HEK293 (cell line): Measurements from ENCODE around the gene CYP27A1.

Experiments used
- CTCF ChIA-PET: fragments of 350-600 bp; formaldehyde crosslinking; extraction: SDS; loops from one replicate; lab custom pipeline; 2021; ENCODE audit warnings: antibody characterized with exemption; lab: Yijun Ruan, JAX
- POLR2A ChIA-PET: fragments of 300-600 bp; formaldehyde crosslinking; extraction: SDS; loops from one replicate; lab custom pipeline; 2020; ENCODE audit warnings: antibody characterized with exemption, inconsistent platforms; lab: Yijun Ruan, JAX
- H3K27ac ChIP-seq: fragments of 200-500 bp; sonication (Bioruptor generic); 2 replicates; pipeline ENCODE4 v1.5.1; 2014; ENCODE audit warnings: low read depth, low read length, control low read depth, inconsistent platforms; ENCODE audit errors: extremely low read depth
- H3K36me3 ChIP-seq, 2 experiments: fragments of 200-500 bp in 1 of 2; sonication (Bioruptor generic) in 1 of 2; 1 replicate in 1 of 2; 2 replicates in 1 of 2; pipeline ENCODE4 v1.5.1; 2014 to 2017; ENCODE audit warnings: inconsistent platforms in 2 of 2, low read length in 2 of 2; ENCODE audit not compliant: control insufficient read depth in 2 of 2, insufficient read depth in 1 of 2
- H3K4me1 ChIP-seq: fragments of 200-500 bp; sonication (Bioruptor generic); 2 replicates; pipeline ENCODE4 v1.5.1; 2014; ENCODE audit warnings: mild to moderate bottlenecking, low read length, inconsistent platforms; ENCODE audit not compliant: control insufficient read depth, insufficient read depth
- H3K4me3 ChIP-seq: 2 replicates; pipeline ENCODE4 v1.5.1; 2011; ENCODE audit warnings: low read depth, mild to moderate bottlenecking, control low read depth, low read length, moderate library complexity
- H3K9me3 ChIP-seq: fragments of 200-500 bp; sonication (Bioruptor generic); 2 replicates; pipeline ENCODE4 v1.5.1; 2014; ENCODE audit warnings: low read depth, low read length, inconsistent platforms; ENCODE audit not compliant: control insufficient read depth, insufficient read depth
- HOXA7 ChIP-seq: sonication (generic); formaldehyde crosslinking; IDR thresholded peaks from 2 replicates; pipeline ENCODE4 v1.8.1; 2022; ENCODE audit warnings: missing genetic modification reagents, borderline replicate concordance
- MYNN ChIP-seq: fragments of 450-650 bp; formaldehyde crosslinking; IDR thresholded peaks from 2 replicates; pipeline ENCODE4 v1.5.1; 2016; ENCODE audit warnings: missing biosample characterization, missing genetic modification characterization, borderline replicate concordance
- MZF1 ChIP-seq: fragments of 450-650 bp; formaldehyde crosslinking; IDR thresholded peaks from 2 replicates; pipeline ENCODE4 v1.5.1; 2017; ENCODE audit warnings: missing biosample characterization, missing genetic modification characterization, borderline replicate concordance
- WT1 ChIP-seq: fragments of 450-650 bp; formaldehyde crosslinking; IDR thresholded peaks from 2 replicates; pipeline ENCODE4 v1.5.1; 2016; ENCODE audit warnings: missing biosample characterization, missing genetic modification characterization
- ZBTB21 ChIP-seq: fragments of 450-650 bp; formaldehyde crosslinking; IDR thresholded peaks from 2 replicates; pipeline ENCODE4 v1.5.1; 2017; ENCODE audit warnings: missing biosample characterization, missing genetic modification characterization
- ZFP3 ChIP-seq: fragments of 450-650 bp; formaldehyde crosslinking; IDR thresholded peaks from 2 replicates; pipeline ENCODE4 v1.5.1; 2016; ENCODE audit warnings: low read depth, missing biosample characterization, missing genetic modification characterization
- ZNF26 ChIP-seq: fragments of 450-650 bp; formaldehyde crosslinking; IDR thresholded peaks from 2 replicates; pipeline ENCODE4 v1.5.1; 2016; ENCODE audit warnings: missing biosample characterization, missing genetic modification characterization
- ZNF292 ChIP-seq: fragments of 450-650 bp; formaldehyde crosslinking; IDR thresholded peaks from 2 replicates; pipeline ENCODE4 v1.5.1; 2016; ENCODE audit warnings: low read depth, missing biosample characterization, missing genetic modification characterization, borderline replicate concordance
- ZNF324 ChIP-seq: fragments of 450-650 bp; formaldehyde crosslinking; IDR thresholded peaks from 2 replicates; pipeline ENCODE4 v1.5.1; 2016; ENCODE audit warnings: missing biosample characterization, missing genetic modification characterization
- ZNF404 ChIP-seq: fragments of 450-650 bp; formaldehyde crosslinking; IDR thresholded peaks from 2 replicates; pipeline ENCODE4 v1.5.1; 2017; ENCODE audit warnings: missing biosample characterization, missing genetic modification characterization
- ZNF501 ChIP-seq: fragments of 450-650 bp; formaldehyde crosslinking; IDR thresholded peaks from 2 replicates; pipeline ENCODE4 v1.5.1; 2016; ENCODE audit warnings: missing biosample characterization, missing genetic modification characterization
- ZNF510 ChIP-seq: fragments of 450-650 bp; formaldehyde crosslinking; IDR thresholded peaks from 2 replicates; pipeline ENCODE4 v1.5.1; 2018; ENCODE audit warnings: mild to moderate bottlenecking, missing genetic modification characterization, missing biosample characterization; ENCODE audit not compliant: insufficient replicate concordance
- ZNF548 ChIP-seq: fragments of 450-650 bp; formaldehyde crosslinking; IDR thresholded peaks from 2 replicates; pipeline ENCODE4 v1.5.1; 2016; ENCODE audit warnings: missing biosample characterization, missing genetic modification characterization
- ZNF561 ChIP-seq: fragments of 450-650 bp; IDR thresholded peaks from 2 replicates; pipeline ENCODE4 v1.5.1; 2018; ENCODE audit warnings: missing biosample characterization, missing genetic modification characterization, borderline replicate concordance
- ZNF610 ChIP-seq: fragments of 450-650 bp; formaldehyde crosslinking; IDR thresholded peaks from 2 replicates; pipeline ENCODE4 v1.5.1; 2016; ENCODE audit warnings: missing biosample characterization, missing genetic modification characterization, borderline replicate concordance
- ZNF624 ChIP-seq: fragments of 450-650 bp; formaldehyde crosslinking; IDR thresholded peaks from 2 replicates; pipeline ENCODE4 v1.5.1; 2017; ENCODE audit warnings: missing biosample characterization, missing genetic modification characterization
- ZNF776 ChIP-seq: fragments of 450-650 bp; formaldehyde crosslinking; IDR thresholded peaks from 2 replicates; pipeline ENCODE4 v1.5.0; 2017; ENCODE audit warnings: missing biosample characterization, missing genetic modification characterization, borderline replicate concordance
- ZSCAN23 ChIP-seq: fragments of 450-650 bp; formaldehyde crosslinking; IDR thresholded peaks from 2 replicates; pipeline ENCODE4 v1.5.1; 2016; ENCODE audit warnings: missing biosample characterization, missing genetic modification characterization
- TF ChIP-seq, protein P1 (sequence below): fragments of 450-650 bp; IDR thresholded peaks from 2 replicates; pipeline ENCODE4 v1.5.1; 2018; ENCODE audit warnings: missing biosample characterization, missing genetic modification characterization
- TF ChIP-seq, protein P2 (sequence below): fragments of 450-650 bp; formaldehyde crosslinking; IDR thresholded peaks from 2 replicates; pipeline ENCODE4 v1.5.1; 2016; ENCODE audit warnings: missing biosample characterization, missing genetic modification characterization, low read depth
- TF ChIP-seq, protein P3 (sequence below): fragments of 450-650 bp; formaldehyde crosslinking; IDR thresholded peaks from 2 replicates; pipeline ENCODE4; 2016; ENCODE audit warnings: missing biosample characterization, missing genetic modification characterization
- TF ChIP-seq, protein P4 (sequence below): fragments of 450-650 bp; formaldehyde crosslinking; IDR thresholded peaks from 2 replicates; pipeline ENCODE4 v1.5.1; 2016; ENCODE audit warnings: missing biosample characterization, missing genetic modification characterization

The CYP27A1 gene

GRCh38 chr2:218732761-218733158 lies 49.2 kb upstream of the CYP27A1 start:
- TF ChIP-seq, protein P1, sequence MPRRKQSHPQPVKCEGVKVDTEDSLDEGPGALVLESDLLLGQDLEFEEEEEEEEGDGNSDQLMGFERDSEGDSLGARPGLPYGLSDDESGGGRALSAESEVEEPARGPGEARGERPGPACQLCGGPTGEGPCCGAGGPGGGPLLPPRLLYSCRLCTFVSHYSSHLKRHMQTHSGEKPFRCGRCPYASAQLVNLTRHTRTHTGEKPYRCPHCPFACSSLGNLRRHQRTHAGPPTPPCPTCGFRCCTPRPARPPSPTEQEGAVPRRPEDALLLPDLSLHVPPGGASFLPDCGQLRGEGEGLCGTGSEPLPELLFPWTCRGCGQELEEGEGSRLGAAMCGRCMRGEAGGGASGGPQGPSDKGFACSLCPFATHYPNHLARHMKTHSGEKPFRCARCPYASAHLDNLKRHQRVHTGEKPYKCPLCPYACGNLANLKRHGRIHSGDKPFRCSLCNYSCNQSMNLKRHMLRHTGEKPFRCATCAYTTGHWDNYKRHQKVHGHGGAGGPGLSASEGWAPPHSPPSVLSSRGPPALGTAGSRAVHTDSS (tag by site-specific recombination) = no peak
- TF ChIP-seq ZNF610 (no peak), ZNF776 (tag by site-specific recombination) (no peak), ZBTB21 (tag by site-specific recombination) (no peak), MYNN (tag by site-specific recombination) (no peak), ZNF404 (no peak), ZSCAN23 (tag by site-specific recombination) (no peak), ZNF324 (tag by site-specific recombination) (no peak), ZNF624 (tag by site-specific recombination) (no peak), ZNF501 (tag by site-specific recombination) (no peak), ZNF561 (tag by site-specific recombination) (no peak)
- TF ChIP-seq, protein P2, sequence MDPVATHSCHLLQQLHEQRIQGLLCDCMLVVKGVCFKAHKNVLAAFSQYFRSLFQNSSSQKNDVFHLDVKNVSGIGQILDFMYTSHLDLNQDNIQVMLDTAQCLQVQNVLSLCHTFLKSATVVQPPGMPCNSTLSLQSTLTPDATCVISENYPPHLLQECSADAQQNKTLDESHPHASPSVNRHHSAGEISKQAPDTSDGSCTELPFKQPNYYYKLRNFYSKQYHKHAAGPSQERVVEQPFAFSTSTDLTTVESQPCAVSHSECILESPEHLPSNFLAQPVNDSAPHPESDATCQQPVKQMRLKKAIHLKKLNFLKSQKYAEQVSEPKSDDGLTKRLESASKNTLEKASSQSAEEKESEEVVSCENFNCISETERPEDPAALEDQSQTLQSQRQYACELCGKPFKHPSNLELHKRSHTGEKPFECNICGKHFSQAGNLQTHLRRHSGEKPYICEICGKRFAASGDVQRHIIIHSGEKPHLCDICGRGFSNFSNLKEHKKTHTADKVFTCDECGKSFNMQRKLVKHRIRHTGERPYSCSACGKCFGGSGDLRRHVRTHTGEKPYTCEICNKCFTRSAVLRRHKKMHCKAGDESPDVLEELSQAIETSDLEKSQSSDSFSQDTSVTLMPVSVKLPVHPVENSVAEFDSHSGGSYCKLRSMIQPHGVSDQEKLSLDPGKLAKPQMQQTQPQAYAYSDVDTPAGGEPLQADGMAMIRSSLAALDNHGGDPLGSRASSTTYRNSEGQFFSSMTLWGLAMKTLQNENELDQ (tag by site-specific recombination) = no peak
- no peaks in the 10 kb centered on the region for H3K9me3 ChIP-seq
- no peak overlapping the region for H3K4me3 ChIP-seq
- peaks cover 12 to 57% of the 10 kb centered on the region in 2 experiments for H3K36me3 ChIP-seq
- ChIA-PET POLR2A (no interaction called here), CTCF (interaction anchor here (2.3 to 3.2 kb wide), 2 partner anchors 19 to 115 kb away, joined by 10 to 24 read pairs; no protein-coding TSS in a partner anchor)
- no peak overlapping the region for H3K27ac ChIP-seq
- H3K4me1 ChIP-seq = peaks cover 6% of the 10 kb centered on the region

GRCh38 chr2:218733171-218734021 lies 48.6 kb upstream of the CYP27A1 start:
- H3K9me3 ChIP-seq = no peaks in the 10 kb centered on the region
- TF ChIP-seq, protein P2 (tag by site-specific recombination) = no peak
- TF ChIP-seq, protein P3, sequence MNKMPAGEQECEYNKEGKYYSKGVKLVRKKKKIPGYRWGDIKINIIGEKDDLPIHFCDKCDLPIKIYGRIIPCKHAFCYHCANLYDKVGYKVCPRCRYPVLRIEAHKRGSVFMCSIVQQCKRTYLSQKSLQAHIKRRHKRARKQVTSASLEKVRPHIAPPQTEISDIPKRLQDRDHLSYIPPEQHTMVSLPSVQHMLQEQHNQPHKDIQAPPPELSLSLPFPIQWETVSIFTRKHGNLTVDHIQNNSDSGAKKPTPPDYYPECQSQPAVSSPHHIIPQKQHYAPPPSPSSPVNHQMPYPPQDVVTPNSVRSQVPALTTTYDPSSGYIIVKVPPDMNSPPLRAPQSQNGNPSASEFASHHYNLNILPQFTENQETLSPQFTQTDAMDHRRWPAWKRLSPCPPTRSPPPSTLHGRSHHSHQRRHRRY (tag by site-specific recombination) = no peak
- no peak for TF ChIP-seq ZNF510
- TF ChIP-seq WT1 (tag by site-specific recombination) = no peak
- TF ChIP-seq ZNF548 (tag by site-specific recombination) = no peak
- TF ChIP-seq, protein P4, sequence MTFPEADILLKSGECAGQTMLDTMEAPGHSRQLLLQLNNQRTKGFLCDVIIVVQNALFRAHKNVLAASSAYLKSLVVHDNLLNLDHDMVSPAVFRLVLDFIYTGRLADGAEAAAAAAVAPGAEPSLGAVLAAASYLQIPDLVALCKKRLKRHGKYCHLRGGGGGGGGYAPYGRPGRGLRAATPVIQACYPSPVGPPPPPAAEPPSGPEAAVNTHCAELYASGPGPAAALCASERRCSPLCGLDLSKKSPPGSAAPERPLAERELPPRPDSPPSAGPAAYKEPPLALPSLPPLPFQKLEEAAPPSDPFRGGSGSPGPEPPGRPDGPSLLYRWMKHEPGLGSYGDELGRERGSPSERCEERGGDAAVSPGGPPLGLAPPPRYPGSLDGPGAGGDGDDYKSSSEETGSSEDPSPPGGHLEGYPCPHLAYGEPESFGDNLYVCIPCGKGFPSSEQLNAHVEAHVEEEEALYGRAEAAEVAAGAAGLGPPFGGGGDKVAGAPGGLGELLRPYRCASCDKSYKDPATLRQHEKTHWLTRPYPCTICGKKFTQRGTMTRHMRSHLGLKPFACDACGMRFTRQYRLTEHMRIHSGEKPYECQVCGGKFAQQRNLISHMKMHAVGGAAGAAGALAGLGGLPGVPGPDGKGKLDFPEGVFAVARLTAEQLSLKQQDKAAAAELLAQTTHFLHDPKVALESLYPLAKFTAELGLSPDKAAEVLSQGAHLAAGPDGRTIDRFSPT (tag by site-specific recombination) = no peak
- no peak for TF ChIP-seq ZNF292 (tag by site-specific recombination)
- no peak for TF ChIP-seq HOXA7
- TF ChIP-seq MYNN (tag by site-specific recombination) = no peak
- TF ChIP-seq ZFP3 = no peak
- TF ChIP-seq MZF1 (tag by site-specific recombination) = no peak
- no peak for TF ChIP-seq ZNF26
- CTCF ChIA-PET = interaction anchor here (0.6 to 3.2 kb wide), 3 partner anchors 20 to 114 kb away, joined by 6 to 24 read pairs (median 10); no protein-coding TSS in a partner anchor
- POLR2A ChIA-PET = no interaction called here
- no peak overlapping the region for H3K4me3 ChIP-seq
- H3K27ac ChIP-seq = no peak overlapping the region
- H3K36me3 ChIP-seq = peaks cover 16 to 59% of the 10 kb centered on the region in 2 experiments; a peak in 2 of 3 replicates
- H3K4me1 ChIP-seq = peaks cover 6% of the 10 kb centered on the region
